NCI-H82 treated with DMSO at 0.1 percent for 48 hours (cell line): ENCODE measurements around the gene DDRGK1.
A peak's percentile ranks its signal among the peaks of the same experiment; 100 is the strongest.
"Not testable (repeated sequence)": the region's sequence is repeated elsewhere in the genome, so short reads cannot be mapped to it uniquely, and the experiment has no call there.

ENCODE experiments used
- DNase-seq: peaks from one replicate; lab custom pipeline; 2025; ENCODE audit not compliant: unreplicated experiment; lab: John Stamatoyannopoulos, UW

The DDRGK1 gene

DNA sequence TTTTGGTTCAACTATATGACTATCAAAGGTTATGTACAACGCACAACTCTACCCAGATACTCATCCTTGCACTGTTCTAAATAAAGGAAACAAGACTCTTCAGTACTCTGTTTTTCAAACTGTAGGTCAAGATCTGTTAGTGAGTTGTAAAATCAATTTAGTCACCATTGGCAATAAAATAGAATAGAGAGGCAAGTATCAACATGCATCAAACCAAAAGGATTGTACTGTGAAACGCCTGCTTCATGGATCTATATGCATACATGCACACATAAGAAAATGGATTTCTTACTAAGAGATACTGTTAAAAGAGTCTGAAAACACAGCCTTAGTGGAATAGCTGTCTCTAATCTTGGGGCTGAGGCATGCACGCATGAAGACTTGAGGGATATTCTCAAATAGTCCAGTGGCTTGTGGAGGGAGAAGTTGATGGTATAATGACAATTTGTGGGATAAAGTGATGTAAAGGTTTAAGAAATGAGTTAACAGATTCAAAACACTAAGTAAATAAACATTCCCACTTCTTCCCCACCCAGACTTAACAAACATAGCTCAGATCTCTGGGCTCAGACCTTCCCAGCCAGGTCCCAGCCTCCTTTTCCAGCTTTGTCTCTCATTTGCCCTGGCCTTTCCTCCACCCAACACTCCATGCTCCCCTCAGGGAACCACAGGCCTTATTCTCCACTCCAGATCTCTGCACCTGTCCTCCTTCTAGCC lies 20.4 kb downstream of the DDRGK1 start:
- no peak for DNase-seq

DNA sequence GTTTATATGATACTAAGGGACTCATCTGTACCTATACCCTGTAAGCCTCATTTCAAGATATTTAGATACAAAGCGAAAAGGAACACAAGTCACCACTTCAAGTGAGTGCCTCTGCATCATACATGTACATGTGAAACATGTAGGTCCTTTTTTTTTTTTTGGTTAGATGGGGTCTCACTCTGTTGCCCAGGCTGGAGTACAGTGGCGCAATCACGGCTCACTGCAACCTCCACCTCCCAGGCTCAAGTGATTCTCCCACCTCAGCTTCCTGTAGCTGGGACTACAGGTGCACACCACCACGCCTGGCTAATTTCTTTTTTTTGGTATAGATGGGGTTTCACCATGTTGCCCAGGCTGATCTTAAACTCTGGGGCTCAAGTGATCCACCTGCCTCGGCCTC lies 22.1 kb downstream of the DDRGK1 start:
- DNase-seq = not testable (repeated sequence)

DNA sequence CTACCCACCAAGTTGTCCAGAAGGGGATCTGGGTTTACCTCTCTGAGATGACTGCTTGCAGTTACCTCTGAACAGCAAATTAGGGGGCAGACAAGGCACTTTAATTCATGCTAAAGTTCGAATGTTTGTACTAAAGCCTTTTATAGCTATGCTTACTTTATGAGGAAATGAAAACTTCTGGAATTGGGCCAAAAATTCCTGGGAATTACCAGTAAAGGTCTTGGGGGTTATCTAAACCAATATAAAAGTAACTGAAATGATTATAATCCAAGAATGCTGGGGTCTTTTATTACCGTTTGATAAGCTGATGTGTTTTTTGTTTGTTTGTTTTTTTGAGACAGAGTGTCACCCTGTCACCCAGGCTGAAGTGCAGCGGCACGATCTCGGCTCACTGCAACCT lies 23.2 kb downstream of the DDRGK1 start:
- DNase-seq = no peak

DNA sequence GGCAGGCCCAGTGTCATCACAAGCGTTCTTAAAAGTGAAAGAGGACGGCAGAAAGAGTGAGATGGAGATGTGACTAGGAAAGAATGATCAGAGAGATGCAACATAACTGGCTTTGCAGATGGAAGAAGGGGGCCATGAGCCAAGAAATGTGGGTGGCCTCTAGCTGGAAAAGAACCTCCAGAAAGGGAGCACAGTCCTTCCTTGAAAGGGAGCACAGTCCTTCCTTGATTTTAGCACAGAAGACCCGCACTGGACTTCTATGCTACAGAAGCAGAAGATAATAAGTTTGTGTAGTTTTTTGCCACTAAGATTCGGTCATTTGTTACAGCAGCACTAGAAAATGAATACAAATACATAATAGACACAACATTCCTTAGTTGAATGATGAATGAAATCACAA lies 24.2 kb downstream of the DDRGK1 start:
- peak; percentile 36 for DNase-seq

DNA sequence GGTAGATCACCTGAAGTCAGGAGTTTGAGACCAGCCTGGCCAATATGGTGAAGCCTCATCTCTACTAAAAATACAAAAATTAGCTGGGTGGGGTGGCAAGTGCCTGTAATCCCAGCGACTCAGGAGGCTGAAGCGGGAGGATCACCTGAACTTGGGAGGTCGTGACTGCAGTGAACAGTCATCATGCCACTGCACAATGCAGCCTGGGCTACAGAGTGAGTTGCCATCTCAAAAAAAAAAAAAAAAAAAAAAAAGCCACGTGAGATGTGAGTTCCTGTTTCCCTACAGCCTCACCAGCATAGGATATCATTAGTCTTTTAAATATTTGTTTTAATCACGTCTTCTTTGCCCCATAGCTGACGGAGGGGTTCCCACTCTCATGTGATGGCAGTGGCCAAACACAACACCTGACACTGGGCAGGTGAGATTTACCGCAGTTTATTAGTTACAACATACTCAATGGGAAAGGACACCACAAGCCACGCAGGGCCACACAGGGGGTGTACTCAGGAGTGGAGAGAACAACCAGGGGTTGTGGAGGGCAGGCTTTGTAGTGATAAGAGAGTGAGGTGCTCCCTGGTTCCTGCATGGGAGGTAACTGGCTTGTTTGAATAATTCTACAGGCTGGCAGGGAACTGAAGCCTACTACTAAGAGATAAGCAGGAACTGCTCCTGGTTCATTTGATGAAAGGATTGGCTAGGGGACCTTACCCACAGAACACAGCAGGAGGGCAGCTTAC lies 26.6 kb downstream of the DDRGK1 start:
- DNase-seq = no peak

DNA sequence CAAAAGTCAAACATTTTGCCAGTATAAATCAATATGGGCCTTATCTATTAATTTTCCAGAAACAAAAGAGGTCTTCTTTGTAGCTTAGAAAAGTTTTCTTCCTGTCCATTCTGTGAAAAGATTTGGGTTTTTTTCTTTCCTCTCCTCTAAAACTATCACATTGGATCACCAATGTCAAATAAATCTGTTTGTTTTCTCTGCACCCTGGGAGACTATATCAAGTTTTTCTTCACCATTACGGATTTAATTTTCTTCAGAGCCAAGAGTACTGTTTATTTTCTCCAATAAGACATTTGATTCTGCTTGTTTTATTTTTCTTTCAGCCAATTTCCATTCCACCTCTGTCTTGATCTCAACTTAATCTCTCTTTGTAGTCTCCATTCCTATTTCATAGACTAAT lies 29.2 kb downstream of the DDRGK1 start:
- no peak for DNase-seq

DNA sequence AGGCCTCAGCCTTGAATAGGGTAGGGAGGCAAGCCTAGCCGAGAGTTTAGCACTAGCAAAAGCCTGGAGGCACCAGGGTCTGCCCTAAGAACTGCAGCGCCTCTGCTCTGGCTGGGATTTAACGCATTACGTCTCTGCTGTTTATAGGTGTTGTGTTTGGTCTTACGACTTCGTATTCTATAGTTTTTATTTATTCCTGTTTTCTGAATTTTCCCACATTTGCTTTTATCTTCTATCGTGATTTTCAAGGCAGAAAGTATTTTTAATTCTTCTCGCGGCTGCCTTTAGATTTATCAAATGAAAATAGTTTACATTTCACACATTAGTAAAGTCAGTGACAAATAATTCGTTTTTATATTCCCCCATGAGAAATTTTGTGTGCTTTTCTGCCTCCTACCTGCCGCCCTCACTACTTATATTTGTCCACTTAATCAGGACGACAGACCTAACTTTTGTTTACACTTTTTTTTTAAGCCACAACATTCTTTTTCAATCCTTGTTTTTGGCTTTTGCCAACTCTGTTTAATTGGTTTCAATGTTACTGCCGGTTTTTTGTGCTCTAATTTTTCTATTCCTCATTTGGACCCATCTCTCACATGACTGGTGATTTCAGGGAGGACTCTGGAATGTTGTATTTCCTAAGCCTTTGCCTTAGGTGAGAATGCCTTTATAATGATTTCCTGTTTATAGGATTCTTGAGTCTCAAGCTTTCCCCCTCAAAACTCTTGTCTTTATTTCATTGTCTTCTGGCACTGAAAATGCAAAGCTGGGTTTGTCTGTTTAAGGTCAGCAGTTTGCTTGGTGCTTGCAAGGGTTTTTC lies 29.8 kb downstream of the DDRGK1 start:
- peak; percentile 28 for DNase-seq

DNA sequence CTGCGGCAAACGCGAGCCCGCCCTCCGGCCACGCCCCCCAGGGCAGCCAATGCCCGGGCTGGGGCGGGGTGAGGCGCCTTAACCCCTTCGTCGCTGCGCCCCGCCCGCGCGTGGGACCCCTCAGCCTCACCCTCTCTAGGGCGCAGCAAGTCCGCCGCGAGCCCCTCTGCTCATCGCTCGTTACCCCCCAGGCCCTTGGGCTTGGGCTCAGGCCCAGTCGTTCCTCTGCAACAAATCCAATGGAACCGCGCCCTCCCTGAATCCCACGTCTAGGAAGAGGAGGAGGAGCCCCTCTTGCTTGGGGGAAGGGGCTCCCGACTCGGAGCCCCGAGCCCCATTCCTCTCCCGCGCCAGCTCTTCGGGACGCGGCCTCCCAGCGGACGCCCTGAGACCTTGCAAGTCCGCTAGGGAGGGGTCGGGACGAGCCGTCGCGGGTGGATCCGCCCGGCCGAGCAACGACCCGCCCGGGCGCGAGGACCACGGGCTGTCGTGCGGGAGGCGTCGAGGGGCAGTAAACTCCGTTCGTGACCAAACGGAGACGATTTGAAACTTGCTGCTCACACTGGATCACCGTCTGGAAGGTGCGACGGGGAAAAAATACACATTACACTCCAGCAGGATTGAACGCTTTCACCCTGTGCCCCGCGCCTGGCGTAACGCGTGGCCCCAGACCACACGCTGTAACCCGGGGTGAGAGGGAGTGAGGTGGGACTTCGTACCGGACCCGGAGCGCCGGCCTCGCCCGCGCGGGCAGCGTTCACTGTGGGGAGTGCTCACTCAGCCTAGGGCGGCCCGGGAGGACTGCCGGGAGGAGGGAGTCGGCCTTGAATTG lies 30.7 kb downstream of the DDRGK1 start:
- peak; percentile 51 for DNase-seq

DNA sequence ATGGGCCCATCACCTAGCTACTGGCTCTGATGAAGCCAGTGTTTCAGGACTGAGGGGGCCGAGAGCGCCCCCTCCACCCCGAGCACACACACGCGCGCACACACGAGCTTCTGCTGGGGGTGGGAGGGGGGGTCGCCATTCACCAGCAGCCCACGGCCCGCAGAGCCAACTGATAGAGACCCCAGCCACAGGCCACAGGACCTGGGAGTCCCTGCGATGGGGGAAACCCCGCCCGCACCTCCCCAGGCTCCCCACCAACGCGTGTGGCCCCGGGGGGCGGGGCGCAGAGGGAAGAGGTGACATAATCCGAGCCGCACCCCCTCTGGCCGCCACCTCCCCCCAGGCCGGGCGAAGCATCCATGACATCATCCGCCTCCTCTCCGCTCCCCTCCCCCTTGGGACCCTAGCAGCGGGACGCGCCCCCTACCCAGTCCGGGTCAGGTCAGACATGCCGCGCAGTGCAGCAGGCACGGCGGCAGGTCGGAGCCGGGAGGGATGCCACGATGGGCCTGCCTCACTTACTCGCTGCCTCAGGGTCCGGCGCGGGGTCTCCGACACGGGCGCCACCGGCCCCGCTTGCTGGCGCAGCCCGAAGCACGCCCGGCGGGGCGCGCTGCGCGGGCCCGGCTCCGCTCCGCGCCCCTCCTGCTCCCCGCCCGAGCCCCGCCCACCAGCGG lies 31.4 kb downstream of the DDRGK1 start, which contains the start of gene LZTS3:
Gene LZTS3, minus strand, starts transcription at position 617 of the 677 bp plus-strand sequence. CDS start 6,386 bp downstream, outside the sequence.
- peak; percentile 26 for DNase-seq

DNA sequence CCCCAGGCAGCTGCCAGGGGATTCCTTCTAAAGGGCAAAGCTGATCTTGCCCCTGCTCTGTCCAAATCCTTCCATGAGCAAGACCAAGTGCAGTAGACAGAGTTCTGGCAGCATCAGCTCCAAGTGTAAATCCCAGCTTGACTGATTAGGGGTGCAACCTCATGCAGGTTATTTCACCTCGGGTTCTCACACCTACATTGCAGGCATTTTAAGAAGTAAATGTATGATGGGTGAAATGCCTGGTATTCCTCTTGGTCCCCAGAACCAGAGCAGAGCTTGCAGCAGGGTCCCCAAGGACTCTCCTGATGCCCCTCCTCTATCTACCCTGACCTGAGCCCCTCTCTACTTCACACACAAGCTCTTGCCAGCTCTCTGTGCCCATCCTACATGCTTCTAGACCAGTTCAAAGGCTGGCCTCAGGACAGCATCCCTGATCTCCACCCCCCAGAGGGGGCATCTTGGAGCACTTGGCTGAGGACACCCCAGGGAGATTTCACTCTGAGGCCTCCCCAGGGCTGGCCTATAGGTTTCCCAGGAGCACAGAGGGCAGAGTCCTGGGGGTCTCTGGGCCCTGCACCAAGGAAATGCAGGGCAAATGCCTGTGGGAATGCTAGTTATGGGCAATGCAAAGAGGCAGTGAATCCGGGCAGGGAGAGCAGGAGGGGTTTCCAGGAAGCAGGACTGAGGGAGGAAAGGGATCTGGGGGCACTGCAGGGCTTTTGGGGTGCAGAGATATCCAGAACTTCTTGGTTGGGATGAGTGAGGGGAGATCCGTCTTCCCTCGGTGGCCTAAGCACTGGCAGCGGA lies 32.2 kb downstream of the DDRGK1 start:
- DNase-seq = no peak

DNA sequence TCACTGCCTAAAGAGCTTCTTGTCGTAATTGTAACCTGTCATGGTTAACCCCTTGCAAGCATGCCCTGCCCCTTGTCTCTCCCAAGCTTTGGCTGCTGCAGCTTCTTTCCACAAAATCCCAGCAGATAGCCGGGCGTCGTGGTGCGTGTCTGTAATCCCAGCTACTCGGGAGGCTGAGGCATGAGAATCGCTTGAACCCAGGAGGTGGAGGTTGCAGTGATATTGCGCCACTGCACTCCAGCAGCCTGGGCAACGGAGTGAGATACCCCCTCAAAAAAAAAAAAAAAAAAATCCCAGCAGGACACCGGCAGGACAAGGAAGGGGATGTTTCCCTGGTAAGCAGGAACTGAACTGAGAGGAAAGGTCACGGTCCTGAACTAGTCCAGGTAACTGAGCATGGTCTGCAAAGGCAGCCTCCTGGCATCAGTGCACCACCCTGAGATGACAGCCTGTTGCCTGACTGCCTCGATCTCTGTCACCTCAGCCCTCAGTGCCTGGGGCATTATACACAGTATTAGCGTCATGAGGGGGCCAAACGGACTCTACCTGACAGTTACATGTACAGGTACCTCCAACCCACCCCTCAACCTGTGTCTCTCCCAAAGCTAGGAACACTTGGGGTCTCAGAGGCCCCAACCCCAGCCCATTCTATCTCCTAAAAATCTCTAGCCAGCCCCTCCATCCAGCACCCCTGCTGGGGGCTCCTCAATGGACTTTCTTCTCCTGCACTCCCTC lies 32.9 kb downstream of the DDRGK1 start:
- DNase-seq = no peak

DNA sequence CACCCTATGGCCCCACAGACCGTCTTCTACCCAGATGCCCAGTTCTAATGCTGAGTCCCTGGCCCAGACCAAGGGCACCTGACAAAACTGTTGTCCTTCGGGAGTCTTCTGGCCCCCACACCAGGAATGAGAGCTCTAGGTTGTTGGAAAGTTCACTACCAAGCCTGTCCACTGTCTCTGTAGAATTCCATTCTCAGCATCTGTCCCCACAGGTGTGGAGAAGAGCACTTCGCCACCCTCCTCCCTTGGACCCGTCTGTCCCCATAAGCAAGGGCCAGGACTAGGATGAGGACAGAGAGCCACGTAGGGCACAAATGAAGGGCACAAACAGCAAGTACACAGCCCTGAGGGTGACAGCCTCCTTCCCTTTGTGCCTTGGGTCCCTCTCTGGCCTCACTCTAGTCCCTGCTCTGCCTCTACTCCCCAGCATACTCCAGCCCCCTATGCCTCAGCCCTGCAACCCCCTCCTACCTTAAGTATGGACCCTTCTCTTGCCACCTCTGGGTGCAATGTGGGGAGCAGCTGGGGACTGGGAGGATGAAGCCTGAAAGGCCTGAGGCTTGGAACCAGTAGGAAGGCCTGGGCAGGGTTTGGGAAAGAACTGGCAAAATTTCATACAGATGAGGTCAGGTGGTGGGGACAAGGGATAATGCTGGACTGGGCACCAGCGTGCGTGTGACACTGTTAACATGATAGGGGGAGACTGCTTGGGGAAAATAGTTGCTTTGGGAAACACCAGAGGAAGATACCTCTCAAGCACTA lies 35.5 kb downstream of the DDRGK1 start:
- no peak for DNase-seq

DNA sequence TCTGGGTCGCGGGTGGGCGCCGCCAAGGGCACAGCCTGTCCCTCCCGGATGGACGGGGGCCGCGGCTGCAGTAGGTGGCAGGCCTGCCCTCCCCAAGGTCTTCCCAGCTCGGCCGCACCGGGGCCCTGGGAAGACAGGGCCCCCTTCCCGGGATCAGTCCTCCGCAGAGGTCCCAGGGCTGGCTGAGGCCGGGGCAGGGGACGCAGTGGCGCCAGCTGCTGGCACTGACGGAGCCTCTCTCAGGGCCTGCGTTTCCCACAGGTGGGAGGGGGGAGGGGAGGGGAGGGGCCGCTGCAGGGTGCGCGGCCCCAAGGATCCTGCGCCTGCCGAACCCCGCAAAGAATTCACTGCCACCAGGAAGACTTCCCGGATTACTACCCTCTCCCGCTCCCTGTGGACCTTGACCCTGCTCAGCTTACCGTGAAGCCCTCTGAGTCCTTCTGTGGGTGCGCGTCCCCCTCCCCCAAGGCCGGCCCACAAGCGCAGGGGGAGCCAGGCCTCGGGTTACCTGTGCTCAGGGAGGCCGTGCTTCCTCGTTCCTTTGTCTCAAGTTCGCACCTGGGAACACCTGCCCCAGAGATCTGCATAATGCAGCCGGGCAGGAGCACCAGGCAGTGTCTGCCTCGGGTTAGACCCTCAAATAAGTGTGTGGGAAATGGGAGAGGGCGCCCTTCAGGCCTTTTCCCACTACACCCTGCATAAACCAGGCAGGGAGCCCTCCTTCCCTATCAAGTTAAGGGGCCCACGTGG lies 36.2 kb downstream of the DDRGK1 start:
- DNase-seq = no peak

DNA sequence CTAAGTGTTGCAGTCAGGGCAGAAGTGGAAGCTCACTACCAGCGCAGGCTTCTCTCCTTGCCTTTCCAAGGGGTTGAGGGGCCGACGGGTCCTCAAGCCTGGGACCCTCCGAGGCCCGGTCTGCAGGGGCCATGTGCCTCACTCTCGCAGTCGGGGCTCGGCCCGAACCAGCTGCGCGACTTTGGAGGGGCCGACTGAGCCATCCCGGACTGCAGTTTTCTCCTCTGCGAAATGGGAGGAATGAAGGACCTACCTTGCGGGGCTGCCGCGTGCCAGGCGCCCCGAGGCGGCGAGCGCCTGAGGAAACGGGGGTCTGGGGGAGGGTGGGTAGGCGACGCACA lies 36.8 kb downstream of the DDRGK1 start:
- DNase-seq = no peak

DNA sequence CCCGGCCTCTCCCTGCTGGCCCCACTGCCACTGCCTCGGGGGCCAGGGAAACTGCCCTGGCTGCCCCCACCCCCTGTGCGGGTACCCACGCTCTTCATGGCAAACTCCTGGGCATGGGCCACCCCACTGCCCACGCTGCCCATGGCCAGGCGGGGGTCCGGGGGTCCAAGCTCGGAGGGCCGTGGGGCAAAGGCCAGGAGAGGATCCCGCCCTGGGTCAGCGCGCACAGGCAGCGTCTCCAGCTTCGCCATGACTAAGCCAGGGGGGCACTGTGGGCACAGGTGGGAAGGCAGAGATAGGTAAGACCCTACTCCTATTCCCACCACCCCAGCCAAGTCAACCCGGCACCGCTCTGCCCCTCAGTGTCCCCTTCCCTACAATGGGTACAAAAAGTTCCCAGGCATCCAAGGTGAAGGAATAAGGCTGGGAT lies 37.6 kb downstream of the DDRGK1 start:
- DNase-seq = no peak

DNA sequence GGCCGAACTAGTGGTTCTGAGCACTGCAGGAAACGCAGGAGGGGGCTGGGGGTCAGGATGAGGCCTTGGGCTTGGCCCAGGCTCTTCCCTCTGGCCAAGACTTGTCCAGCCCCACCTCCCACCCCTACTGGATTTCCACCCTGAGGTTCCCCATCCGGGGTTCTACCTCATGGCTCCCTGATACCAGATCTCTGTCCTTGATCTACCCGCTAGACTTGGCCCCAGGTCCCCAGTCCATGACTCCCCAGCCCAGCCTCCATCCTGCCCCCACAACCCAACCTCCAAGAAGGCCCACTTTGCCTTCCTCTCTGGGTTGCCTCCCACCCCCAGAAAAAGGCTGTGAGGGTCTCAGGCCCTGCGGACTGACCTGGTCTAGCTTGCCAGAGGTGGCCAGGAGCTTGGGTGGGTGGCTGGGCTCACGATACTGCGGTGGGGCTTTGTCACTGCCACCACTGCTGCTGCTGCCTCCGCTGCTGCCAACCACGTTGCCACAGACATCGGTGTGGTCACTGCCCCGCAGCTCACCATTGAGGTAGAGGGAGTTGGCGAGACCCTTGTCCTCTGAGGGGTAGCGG lies 38.1 kb downstream of the DDRGK1 start:
- no peak for DNase-seq
